Suppressor macrophage treated with lipopolysaccharide for 1 hour (primary cell): ENCODE measurements around the gene MSRB1.
"Not testable (repeated sequence)": the region's sequence is repeated elsewhere in the genome, so short reads cannot be mapped to it uniquely, and the experiment has no call there.

Experiments
- DNase-seq, 3 donors: peaks; one replicate each; pipeline ENCODE4 v3.0.0-alpha.2; 2020 to 2022

MSRB1 gene

GRCh38 chr16:1960665-1961630 lies 17.9 kb upstream of the MSRB1 start:
- DNase-seq: no peak

DNA sequence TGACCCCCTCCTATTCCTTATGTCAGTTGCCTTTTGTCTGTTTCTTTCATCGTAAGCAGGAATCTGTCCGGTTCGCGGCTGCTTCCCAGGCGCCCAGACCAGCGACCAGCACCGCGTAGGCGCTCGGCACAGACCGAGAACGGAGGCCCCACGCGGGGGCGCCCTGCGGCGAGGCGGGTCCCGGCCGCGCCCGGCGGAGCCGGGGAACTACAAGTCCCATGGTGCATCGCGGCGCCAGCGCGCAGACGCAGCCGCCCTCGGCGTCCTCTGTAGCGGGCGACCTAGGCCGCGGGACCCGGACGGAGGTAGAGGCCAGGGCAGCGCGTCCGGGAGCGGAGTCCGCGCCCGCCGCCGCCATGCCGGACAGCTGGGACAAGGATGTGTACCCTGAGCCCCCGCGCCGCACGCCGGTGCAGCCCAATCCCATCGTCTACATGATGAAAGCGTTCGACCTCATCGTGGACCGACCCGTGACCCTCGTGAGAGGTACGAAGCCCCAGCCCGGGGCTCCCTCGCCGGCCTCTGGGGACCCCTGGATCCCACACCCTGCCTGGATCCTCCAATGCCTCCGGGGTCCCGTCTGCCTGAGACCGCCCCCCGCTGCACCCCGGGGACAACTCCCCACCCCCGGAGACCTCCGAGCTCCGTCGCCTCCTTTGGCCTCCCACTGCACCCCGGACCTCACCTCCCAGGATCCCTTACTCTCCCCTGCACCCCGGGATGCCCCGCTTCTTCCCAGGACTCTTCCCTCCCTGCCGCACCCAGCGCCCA lies 16.5 kb upstream of the MSRB1 start, which contains the start of gene NDUFB10:
TSS of gene NDUFB10 (plus strand) at position 270 of the 771 bp plus-strand sequence. CDS start at position 357, 87 bp downstream.
- peak; percentile 95 to 99 (median 98) for DNase-seq

DNA sequence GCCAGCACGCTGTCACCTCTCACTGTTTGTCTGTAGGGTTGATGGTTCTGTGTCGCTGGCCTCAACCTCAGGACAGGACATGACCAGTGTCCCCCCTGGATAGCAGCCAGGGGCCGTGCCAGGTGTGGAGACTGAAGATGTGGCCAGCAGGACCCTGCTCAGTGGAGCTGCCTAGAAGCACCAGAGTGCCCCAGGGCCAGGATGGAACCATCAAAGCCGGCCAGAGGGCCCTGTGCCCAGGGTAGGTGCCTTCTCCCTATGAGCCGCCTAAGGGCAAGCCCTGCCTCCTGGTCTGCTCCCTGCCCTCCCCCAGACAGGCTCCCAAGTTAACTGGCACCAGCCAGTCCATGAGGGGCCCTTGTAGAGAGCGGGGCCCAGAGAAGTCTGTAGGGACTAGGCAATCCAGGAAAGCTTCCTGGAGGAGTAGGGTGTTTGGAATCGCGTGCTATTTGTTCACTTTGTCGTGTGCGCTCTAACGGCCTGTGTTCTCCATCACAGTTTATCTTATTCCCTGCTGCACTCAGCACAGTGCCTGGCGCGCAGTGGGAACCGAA lies 15.8 kb upstream of the MSRB1 start:
- no peak for DNase-seq

- not testable (repeated sequence) for DNase-seq
Observed at GRCh38 chr16:1958143-1958491, 15.1 kb upstream of the MSRB1 start.

DNA sequence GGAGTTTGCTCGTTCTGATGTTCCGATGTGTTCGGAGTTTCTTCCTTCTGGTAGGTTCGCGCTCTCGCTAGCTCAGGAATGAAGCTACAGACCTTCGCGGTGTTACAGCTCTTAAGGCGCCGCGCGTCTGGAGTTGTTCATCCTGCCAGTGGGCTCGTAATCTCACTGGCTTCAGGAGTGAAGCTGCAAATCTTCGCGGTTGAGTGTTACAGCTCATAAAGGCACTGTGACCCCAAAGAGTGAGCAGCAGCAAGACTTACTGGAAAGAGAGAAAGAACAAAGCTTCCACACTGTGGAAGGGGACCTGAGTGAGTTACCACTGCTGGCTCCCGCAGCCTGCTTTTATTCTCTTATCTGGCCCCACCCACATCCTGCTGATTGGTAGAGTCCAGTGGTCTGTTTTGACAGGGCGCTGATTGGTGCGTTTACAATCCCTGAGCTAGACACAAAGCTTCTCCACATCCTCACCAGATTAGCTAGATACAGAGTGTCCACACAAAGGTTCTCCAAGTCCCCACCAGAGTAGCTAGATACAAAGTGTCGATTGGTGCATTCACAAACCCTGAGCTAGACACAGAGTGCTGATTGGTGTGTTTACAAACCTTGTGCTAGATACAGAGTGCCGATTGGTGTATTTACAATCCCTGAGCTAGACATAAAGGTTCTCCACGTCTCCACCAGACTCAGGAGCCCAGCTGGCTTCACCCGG lies 14.6 kb upstream of the MSRB1 start:
- DNase-seq: not testable (repeated sequence)

GRCh38 chr16:1953734-1954133 lies 10.7 kb upstream of the MSRB1 start:
- DNase-seq: no peak

- no peak for DNase-seq
Observed at GRCh38 chr16:1950559-1950958, 7.6 kb upstream of the MSRB1 start.

- DNase-seq: no peak
Observed at GRCh38 chr16:1950047-1950446, 7.0 kb upstream of the MSRB1 start.

DNA sequence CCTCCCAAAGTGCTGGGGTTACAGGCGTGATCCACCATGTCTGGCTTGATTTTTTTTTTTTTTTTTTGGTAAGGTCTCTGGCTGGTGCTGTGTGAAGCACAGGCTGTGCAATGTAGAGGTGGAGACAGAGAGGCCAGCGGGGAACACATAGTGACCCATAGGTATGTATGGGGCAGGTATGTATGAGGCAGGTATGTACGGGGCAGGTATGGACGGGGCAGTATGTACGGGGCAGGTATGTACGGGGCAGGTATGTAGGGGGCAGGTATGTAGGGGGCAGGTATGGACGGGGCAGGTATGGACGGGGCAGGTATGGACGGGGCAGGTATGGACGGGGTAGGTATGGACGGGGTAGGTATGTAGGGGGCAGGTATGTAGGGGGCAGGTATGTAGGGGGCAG lies 6.5 kb upstream of the MSRB1 start:
- no peak for DNase-seq

GRCh38 chr16:1947369-1947670 lies 4.3 kb upstream of the MSRB1 start:
- DNase-seq: no peak

- no peak for DNase-seq
Observed at GRCh38 chr16:1946495-1947368, 3.7 kb upstream of the MSRB1 start.

- DNase-seq: no peak
Observed at GRCh38 chr16:1945559-1946391, 2.8 kb upstream of the MSRB1 start.

GRCh38 chr16:1944612-1945199 lies 1.7 kb upstream of the MSRB1 start:
- no peak for DNase-seq

- DNase-seq: peak; percentile 54 to 71 (median 64)
Observed at GRCh38 chr16:1942047-1942809, 771 bp downstream of the MSRB1 start.

- DNase-seq: no peak
Observed at GRCh38 chr16:1941162-1942046, 1.6 kb downstream of the MSRB1 start.

DNA sequence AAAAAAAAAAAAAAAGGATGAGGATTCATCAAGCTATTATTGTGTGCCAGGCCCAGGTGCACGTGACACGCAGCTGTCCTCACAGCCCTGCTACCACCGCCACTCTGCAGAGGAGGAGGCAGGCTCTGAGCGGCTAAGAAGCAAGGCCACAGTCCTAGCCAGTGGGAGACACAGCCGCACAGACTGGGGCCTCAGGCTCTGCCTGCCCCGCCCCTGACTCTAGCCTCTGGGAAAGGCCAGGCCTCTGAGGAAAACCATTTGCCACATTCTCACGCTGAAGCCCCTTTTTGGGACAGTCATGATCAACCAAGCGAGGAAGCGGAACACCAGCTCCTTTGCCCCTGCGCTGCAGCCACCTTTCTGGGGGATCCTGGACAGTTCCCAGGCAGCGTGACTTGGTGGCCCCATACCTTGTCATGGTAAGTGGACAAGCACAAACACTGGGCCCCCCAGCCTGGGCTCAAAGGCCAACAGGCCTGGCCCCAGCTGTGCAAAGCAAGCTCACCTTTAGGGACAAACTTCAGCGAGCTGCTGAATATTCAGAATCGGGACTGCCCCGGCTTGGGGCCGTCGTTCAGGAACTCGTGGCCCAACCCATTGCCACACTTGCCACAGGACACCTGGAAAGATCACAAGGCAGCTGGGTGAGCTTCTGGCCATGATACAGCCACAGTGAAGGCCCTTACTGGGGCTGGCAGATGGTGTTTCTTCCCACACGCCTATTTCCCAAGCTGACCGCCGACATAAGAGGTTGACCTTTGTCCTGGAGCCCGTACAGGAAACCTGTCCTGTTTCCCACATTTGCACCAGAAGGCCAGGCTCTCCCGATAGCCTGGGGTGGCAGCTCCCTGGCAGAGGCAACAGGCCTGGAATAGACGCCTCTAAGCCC lies 2.5 kb downstream of the MSRB1 start:
- no peak for DNase-seq

GRCh38 chr16:1939833-1940232 lies 3.2 kb downstream of the MSRB1 start:
- DNase-seq: not testable (repeated sequence)

- no peak for DNase-seq
Observed at GRCh38 chr16:1938910-1939309, 4.1 kb downstream of the MSRB1 start.
